Left lung (tissue), 14 donors: ENCODE data around the gene REC8. TPM values are rescaled to one million over a fixed set of nuclear protein-coding genes. Genes with fewer than 3 reads are reported as not detected.

Experiments
- ATAC-seq: fragments of 200-7000 bp; cut with Tn5 transposase; one replicate; pipeline ENCODE4 v1.9.1; 2020; ENCODE audit warnings: moderate library complexity
- DNase-seq, 4 donors: peaks; one replicate each; pipeline ENCODE4 v3.0.0-alpha.2; 2013 to 2020
- H3K27ac ChIP-seq, 2 donors: fragments of 200-600 bp; sonication (generic) in 1 of 2; one replicate each; pipeline versions ENCODE4 v1.5.0 to v1.8.0; 2020 to 2021
- H3K27me3 ChIP-seq, 2 donors: fragments of 200-600 bp; sonication (generic) in 1 of 2; one replicate each; pipeline versions ENCODE4 v1.5.0 to v1.8.0; 2020 to 2021
- H3K36me3 ChIP-seq, 2 donors: fragments of 200-600 bp; sonication (generic) in 1 of 2; one replicate each; pipeline versions ENCODE4 v1.5.0 to v1.8.0; 2020 to 2021
- H3K4me1 ChIP-seq, 2 donors: fragments of 200-600 bp; one replicate each; pipeline ENCODE4 v1.8.0; 2021
- H3K4me3 ChIP-seq, 2 donors: fragments of 200-600 bp; sonication (generic) in 1 of 2; one replicate each; pipeline versions ENCODE4 v1.5.0 to v1.8.0; 2020 to 2021; ENCODE audit warnings: mild to moderate bottlenecking in 1 of 2
- H3K9me3 ChIP-seq, 2 donors: fragments of 200-600 bp; sonication (generic) in 1 of 2; one replicate each; pipeline versions ENCODE4 v1.5.0 to v1.8.0; 2020 to 2021
- intact Hi-C, 2 donors: fragments of 100-400 bp; cut with DNase I; formaldehyde crosslinking; loops; one replicate each; pipeline versions ENCODE4 v1.11.2 to v1.14.2; 2022
- long read RNA-seq, 12 donors: library from polyadenylated mRNA in 2 of 12; unstranded in 2 of 12; transcript quantifications; one replicate each; pipeline ENCODE4 v2.0.0 and lab custom pipeline, GENCODE V29; 2019 to 2026
- polyA plus RNA-seq, 6 donors: library from polyadenylated mRNA; unstranded; fragments of 120-200 nt; gene quantifications; one replicate each; pipeline ENCODE4 v1.2.1, GENCODE V29; 2013; ENCODE audit not compliant: insufficient read length in 6 of 6
- total RNA-seq, 2 donors: library from RNA; stranded (reverse); fragmentation: NEBNext Ultra II Directional; extraction: Animal tissue kit (Norgen Biotek cat#: 25700); gene quantifications; one replicate each; pipeline ENCODE4 v1.2.1, GENCODE V29; 2021
- TF ChIP-seq, protein P1 (sequence below), 2 donors: fragments of 200-600 bp; sonication (generic) in 1 of 2; IDR thresholded peaks; one replicate each; pipeline versions ENCODE4 v1.5.0 to v1.8.0; 2021; ENCODE audit warnings: antibody characterized with exemption in 2 of 2
- donor health status: DM: no; HTN: yes; CAD: no.
- donor health status: DM: no; HTN: no; CAD: no.

Gene REC8, protein sequence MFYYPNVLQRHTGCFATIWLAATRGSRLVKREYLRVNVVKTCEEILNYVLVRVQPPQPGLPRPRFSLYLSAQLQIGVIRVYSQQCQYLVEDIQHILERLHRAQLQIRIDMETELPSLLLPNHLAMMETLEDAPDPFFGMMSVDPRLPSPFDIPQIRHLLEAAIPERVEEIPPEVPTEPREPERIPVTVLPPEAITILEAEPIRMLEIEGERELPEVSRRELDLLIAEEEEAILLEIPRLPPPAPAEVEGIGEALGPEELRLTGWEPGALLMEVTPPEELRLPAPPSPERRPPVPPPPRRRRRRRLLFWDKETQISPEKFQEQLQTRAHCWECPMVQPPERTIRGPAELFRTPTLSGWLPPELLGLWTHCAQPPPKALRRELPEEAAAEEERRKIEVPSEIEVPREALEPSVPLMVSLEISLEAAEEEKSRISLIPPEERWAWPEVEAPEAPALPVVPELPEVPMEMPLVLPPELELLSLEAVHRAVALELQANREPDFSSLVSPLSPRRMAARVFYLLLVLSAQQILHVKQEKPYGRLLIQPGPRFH
- total RNA-seq = 10 to 100 TPM; 27.0 to 31.6 TPM
- 10 to 100 TPM; 38.5 to 66.0 (median 44.3) TPM for polyA plus RNA-seq
- long read RNA-seq, donor 1, partial matches to known transcripts = 28 of 37 reads
- long read RNA-seq, donor 1, other reads (novel, unspliced or antisense) = 0 of 37 reads
- long read RNA-seq, donor 2, transcript REC8-203 (2 exons, 405 nt) = major isoform, 6 of 53 reads
- long read RNA-seq, donor 2, partial matches to known transcripts = 33 of 53 reads
- long read RNA-seq, donor 2, other reads (novel, unspliced or antisense) = 11 of 53 reads
- long read RNA-seq, donor 3, partial matches to known transcripts = 13 of 19 reads
- long read RNA-seq, donor 3, other reads (novel, unspliced or antisense) = 0 of 19 reads
- long read RNA-seq, donor 4, partial matches to known transcripts = 0 of 3 reads
- long read RNA-seq, donor 4, other reads (novel, unspliced or antisense) = 1 of 3 reads
- long read RNA-seq, donor 5, partial matches to known transcripts = 6 of 9 reads
- long read RNA-seq, donor 5, other reads (novel, unspliced or antisense) = 0 of 9 reads
- long read RNA-seq, donor 6, partial matches to known transcripts = 17 of 17 reads
- long read RNA-seq, donor 6, other reads (novel, unspliced or antisense) = 0 of 17 reads
- long read RNA-seq, donor 7, partial matches to known transcripts = 0 of 5 reads
- long read RNA-seq, donor 7, other reads (novel, unspliced or antisense) = 0 of 5 reads
- long read RNA-seq, donor 8, partial matches to known transcripts = 5 of 12 reads
- long read RNA-seq, donor 8, other reads (novel, unspliced or antisense) = 0 of 12 reads
- long read RNA-seq, donor 9 = 0 reads
- long read RNA-seq, donor 10, partial matches to known transcripts = 0 of 1 reads
- long read RNA-seq, donor 10, other reads (novel, unspliced or antisense) = 0 of 1 reads
- long read RNA-seq, donor 11, transcript REC8-213 (20 exons, 2,405 nt) = major isoform, 8 of 35 reads
- long read RNA-seq, donor 11, partial matches to known transcripts = 20 of 35 reads
- long read RNA-seq, donor 11, other reads (novel, unspliced or antisense) = 0 of 35 reads
- long read RNA-seq, donor 12, partial matches to known transcripts = 19 of 22 reads
- long read RNA-seq, donor 12, other reads (novel, unspliced or antisense) = 0 of 22 reads

DNA sequence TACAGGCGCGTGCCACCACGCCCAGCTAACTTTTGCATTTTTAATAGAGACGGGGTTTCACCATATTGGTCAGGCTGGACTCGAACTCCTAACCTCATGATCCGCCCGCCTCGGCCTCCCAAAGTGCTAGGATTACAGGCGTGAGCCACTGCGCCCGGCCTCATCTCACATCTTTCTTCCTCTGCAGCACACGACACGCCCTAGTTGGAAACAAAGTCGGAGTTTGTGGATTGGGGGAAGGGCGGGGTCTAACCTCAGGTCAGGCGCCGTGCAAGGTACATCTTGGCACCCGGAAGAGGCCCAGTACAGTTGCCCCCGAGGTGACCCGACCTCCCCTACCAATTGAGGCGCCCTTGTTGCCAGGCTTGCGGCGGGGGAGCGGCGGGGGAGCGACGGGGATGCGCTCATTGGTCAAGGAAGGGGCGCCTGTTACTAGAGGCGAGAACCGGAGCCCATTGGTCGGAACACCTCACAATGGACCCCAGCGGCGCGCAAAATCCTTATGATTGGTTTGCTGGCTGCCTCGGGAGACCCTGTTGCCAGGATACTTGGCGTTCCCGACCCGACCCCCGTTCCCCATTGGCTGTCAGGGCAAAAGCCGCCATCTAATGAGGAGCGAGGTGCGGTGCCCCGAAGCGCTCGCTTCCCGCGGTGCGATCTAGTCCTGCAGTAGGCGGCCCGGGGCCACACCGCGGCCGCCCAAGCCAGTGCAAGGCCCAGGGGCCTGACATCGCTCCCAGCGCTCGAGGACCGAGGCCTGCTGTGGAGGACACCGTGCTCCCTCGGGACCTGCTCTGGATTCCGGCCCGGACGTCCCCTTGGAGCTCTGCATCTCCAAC lies at the start of gene REC8:
Gene REC8, plus strand, starts transcription at position 659 of the 839 bp plus-strand sequence. CDS start 473 bp downstream, outside the sequence.
- no peak within 1 kb of the TSS for H3K27ac ChIP-seq

DNA sequence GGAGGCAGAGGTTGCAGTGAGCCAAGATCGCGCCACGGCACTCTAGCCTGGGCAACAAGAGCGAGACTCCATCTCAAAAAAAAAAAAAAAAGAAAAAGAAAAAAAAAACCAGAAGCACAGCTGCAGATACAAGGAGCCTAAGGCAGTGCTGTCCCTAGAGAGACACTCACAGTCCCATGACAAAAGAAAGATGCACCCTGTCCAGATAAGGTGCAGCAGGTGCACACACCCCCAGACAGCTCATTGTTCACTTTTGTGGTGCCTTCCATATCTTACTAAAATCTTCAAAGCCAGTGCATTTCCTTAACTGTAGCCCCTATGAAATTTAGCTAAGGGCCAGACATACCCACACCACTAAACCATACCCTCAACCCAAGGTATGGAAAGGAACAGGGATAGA lies 49.5 kb upstream of the REC8 start:
- intact Hi-C loops = no loop called here
- DNase-seq (no peak), ATAC-seq (no peak)
- H3K27me3 ChIP-seq = no peaks in the 10 kb centered on the region
- peaks cover 0 to 71% of the 10 kb centered on the region in 2 donors for H3K36me3 ChIP-seq
- peaks cover 0 to under 1% of the 10 kb centered on the region in 2 donors for H3K4me1 ChIP-seq
- no peak overlapping the region for H3K27ac ChIP-seq
- no peaks in the 10 kb centered on the region for H3K9me3 ChIP-seq
- TF ChIP-seq, protein P1, sequence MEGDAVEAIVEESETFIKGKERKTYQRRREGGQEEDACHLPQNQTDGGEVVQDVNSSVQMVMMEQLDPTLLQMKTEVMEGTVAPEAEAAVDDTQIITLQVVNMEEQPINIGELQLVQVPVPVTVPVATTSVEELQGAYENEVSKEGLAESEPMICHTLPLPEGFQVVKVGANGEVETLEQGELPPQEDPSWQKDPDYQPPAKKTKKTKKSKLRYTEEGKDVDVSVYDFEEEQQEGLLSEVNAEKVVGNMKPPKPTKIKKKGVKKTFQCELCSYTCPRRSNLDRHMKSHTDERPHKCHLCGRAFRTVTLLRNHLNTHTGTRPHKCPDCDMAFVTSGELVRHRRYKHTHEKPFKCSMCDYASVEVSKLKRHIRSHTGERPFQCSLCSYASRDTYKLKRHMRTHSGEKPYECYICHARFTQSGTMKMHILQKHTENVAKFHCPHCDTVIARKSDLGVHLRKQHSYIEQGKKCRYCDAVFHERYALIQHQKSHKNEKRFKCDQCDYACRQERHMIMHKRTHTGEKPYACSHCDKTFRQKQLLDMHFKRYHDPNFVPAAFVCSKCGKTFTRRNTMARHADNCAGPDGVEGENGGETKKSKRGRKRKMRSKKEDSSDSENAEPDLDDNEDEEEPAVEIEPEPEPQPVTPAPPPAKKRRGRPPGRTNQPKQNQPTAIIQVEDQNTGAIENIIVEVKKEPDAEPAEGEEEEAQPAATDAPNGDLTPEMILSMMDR (IDR thresholded peaks at IDR 0.05) = no peak
- no peak overlapping the region for H3K4me3 ChIP-seq

More for the DNA sequence above, at the start of gene REC8:
- Histone ChIP-seq H3K4me1 (peaks cover 0 to 30% of the 10 kb centered on the region in 2 donors), H3K4me3 (peak within 1 kb of the TSS; percentile 16 to 34), H3K36me3 (peaks cover 0 to 87% of the 10 kb centered on the region in 2 donors), H3K9me3 (no peaks in the 10 kb centered on the region), H3K27me3 (no peaks in the 10 kb centered on the region)
- DNase-seq = peak; percentile 61 to 93 (median 87)
- ATAC-seq = peak; percentile 94
- TF ChIP-seq, protein P1 (IDR thresholded peaks at IDR 0.05) = no peak
- intact Hi-C loops = no loop called here

DNA sequence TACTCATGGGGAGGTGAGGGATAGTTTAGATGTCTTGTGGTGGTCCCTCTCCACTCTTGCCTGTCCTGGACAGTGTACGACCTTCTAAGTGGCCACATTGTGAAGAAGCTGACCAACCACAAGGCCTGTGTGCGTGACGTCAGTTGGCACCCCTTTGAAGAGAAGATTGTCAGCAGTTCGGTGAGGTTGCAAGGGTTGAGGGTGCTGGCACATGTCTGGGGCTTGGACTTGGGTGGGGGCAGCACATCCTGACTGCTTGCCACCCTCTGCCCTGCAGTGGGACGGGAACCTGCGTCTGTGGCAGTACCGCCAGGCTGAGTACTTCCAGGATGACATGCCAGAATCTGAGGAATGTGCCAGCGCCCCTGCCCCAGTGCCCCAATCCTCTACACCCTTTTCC lies 49.0 kb upstream of the REC8 start:
- no peak for ATAC-seq
- H3K4me3 ChIP-seq = no peak overlapping the region
- no peak overlapping the region for H3K27ac ChIP-seq
- TF ChIP-seq, protein P1 (IDR thresholded peaks at IDR 0.05) = no peak
- intact Hi-C loops = no loop called here
- H3K9me3 ChIP-seq = no peaks in the 10 kb centered on the region
- peak in 1 of 4 donors; percentile 48 for DNase-seq
- no peaks in the 10 kb centered on the region for H3K4me1 ChIP-seq
- H3K36me3 ChIP-seq = peaks cover 0 to 66% of the 10 kb centered on the region in 2 donors
- H3K27me3 ChIP-seq = no peaks in the 10 kb centered on the region
